ENCODE results near the gene STH. TPM values are rescaled to one million over a fixed set of nuclear protein-coding genes. Genes with fewer than 3 reads are reported as not detected.
"Not testable (repeated sequence)": the region's sequence is repeated elsewhere in the genome, so short reads cannot be mapped to it uniquely, and the experiment has no call there.

STH gene
- total and polyA plus RNA-seq, 2 donors from 2014 or later = not detected

- H3K4me3 ChIP-seq (ENCODE audit: low read length in 3 of 3) = no peak overlapping the region
- DNase-seq (peak in 1 of 5 donors; percentile 70), FAIRE-seq (no peak)
- no peaks in the 10 kb centered on the region for H3K9me3 ChIP-seq (ENCODE audit: control insufficient read depth in 2 of 3, insufficient read depth in 1 of 3, low read length in 3 of 3)
- H3K27ac ChIP-seq (ENCODE audit: low read depth in 2 of 2, low read length in 2 of 2) = no peak overlapping the region
- H3K9ac ChIP-seq (ENCODE audit: low read length in 3 of 3) = no peak overlapping the region
- no peaks in the 10 kb centered on the region for H3K36me3 ChIP-seq (ENCODE audit: control insufficient read depth in 2 of 3, insufficient read depth in 3 of 3, low read length in 3 of 3)
- no peaks in the 10 kb centered on the region for H3K4me1 ChIP-seq (ENCODE audit: control insufficient read depth in 2 of 3, insufficient read depth in 2 of 3, low read depth in 1 of 3, low read length in 3 of 3)
- no peaks in the 10 kb centered on the region for H3K27me3 ChIP-seq (ENCODE audit: control insufficient read depth, insufficient read depth, low read length)
- intact Hi-C loops (cut with DNase I) = no loop called here
- TF ChIP-seq CTCF (IDR thresholded peaks at IDR 0.05; ENCODE audit: borderline replicate concordance, extremely low read depth, insufficient read depth) = no peak
Observed at GRCh38 chr17:46020023-46020761, 21.1 kb downstream of the STH start.

DNA sequence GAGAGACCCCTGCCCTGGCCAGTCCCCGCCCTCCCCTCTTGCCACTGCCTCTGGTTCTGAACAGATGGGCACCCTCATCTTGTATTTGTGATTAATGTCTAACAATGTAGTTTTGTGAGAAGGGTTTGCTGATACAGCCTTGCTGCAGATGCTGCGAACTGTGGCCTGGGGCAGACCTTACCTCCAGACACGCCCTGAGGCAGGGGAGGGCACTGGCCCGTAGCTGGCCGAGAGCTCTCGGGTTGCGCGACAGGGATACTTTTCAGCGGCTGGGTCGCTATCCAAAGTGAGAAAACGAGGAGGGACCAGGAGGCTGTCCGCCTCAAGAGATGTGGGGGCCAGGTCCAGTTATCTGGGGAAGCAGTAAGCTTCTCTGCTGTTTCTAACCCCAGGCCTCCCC is 21.9 kb downstream of the STH start:
- FAIRE-seq (no peak), DNase-seq (peak in 4 of 5 donors; percentile 43 to 64 (median 52))
- Histone ChIP-seq H3K27ac (ENCODE audit: low read depth in 2 of 2, low read length in 2 of 2) (no peak overlapping the region), H3K9ac (ENCODE audit: low read length in 3 of 3) (no peak overlapping the region), H3K27me3 (ENCODE audit: control insufficient read depth, insufficient read depth, low read length) (no peaks in the 10 kb centered on the region), H3K4me3 (ENCODE audit: low read length in 3 of 3) (no peak overlapping the region), H3K36me3 (ENCODE audit: control insufficient read depth in 2 of 3, insufficient read depth in 3 of 3, low read length in 3 of 3) (no peaks in the 10 kb centered on the region), H3K4me1 (ENCODE audit: control insufficient read depth in 2 of 3, insufficient read depth in 2 of 3, low read depth in 1 of 3, low read length in 3 of 3) (no peaks in the 10 kb centered on the region), H3K9me3 (ENCODE audit: control insufficient read depth in 2 of 3, insufficient read depth in 1 of 3, low read length in 3 of 3) (no peaks in the 10 kb centered on the region)
- intact Hi-C loops (cut with DNase I) = no loop called here
- TF ChIP-seq CTCF (IDR thresholded peaks at IDR 0.05; ENCODE audit: borderline replicate concordance, extremely low read depth, insufficient read depth) = no peak

DNA sequence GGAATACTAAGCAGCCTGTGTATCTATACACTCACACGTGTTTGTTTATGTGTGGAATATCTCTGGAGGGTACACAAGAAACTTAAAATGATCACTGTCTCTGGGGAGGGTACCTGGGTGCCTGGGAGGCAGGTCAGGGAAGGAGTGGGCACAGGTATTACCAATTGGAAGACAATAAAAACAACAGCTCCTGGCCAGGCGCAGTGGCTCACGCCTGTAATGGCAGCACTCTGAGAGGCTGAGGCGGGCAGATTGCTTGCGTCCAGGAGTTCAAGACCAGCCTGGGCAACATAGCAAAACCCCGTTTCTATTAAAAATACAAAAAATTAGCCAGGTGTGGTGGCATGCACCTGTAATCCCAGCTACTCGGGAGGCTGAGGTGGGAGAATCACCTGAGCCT is 24.3 kb downstream of the STH start:
- intact Hi-C loops (cut with DNase I); H3K4me3 ChIP-seq (ENCODE audit: low read length in 3 of 3); H3K36me3 ChIP-seq (ENCODE audit: control insufficient read depth in 2 of 3, insufficient read depth in 3 of 3, low read length in 3 of 3); H3K27me3 ChIP-seq (ENCODE audit: control insufficient read depth, insufficient read depth, low read length); H3K27ac ChIP-seq (ENCODE audit: low read depth in 2 of 2, low read length in 2 of 2); FAIRE-seq; H3K9me3 ChIP-seq (ENCODE audit: control insufficient read depth in 2 of 3, insufficient read depth in 1 of 3, low read length in 3 of 3); H3K9ac ChIP-seq (ENCODE audit: low read length in 3 of 3); H3K4me1 ChIP-seq (ENCODE audit: control insufficient read depth in 2 of 3, insufficient read depth in 2 of 3, low read depth in 1 of 3, low read length in 3 of 3): not testable (repeated sequence)
- peak in 1 of 5 donors; percentile 54 for DNase-seq

DNA sequence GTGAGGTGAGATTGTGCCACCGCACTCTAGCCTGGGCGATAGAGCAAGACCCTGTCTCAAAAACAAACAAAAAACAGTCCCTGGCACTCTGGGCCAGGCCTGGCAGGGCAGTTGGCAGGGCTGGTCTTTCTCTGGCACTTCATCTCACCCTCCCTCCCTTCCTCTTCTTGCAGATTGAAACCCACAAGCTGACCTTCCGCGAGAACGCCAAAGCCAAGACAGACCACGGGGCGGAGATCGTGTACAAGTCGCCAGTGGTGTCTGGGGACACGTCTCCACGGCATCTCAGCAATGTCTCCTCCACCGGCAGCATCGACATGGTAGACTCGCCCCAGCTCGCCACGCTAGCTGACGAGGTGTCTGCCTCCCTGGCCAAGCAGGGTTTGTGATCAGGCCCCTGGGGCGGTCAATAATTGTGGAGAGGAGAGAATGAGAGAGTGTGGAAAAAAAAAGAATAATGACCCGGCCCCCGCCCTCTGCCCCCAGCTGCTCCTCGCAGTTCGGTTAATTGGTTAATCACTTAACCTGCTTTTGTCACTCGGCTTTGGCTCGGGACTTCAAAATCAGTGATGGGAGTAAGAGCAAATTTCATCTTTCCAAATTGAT is 24.8 kb downstream of the STH start:
- Histone ChIP-seq H3K4me1 (ENCODE audit: control insufficient read depth in 2 of 3, insufficient read depth in 2 of 3, low read depth in 1 of 3, low read length in 3 of 3) (no peaks in the 10 kb centered on the region), H3K9ac (ENCODE audit: low read length in 3 of 3) (no peak overlapping the region), H3K27ac (ENCODE audit: low read depth in 2 of 2, low read length in 2 of 2) (no peak overlapping the region), H3K4me3 (ENCODE audit: low read length in 3 of 3) (no peak overlapping the region), H3K36me3 (ENCODE audit: control insufficient read depth in 2 of 3, insufficient read depth in 3 of 3, low read length in 3 of 3) (peaks cover 0 to 9% (median 6%) of the 10 kb centered on the region in 3 donors), H3K27me3 (ENCODE audit: control insufficient read depth, insufficient read depth, low read length) (no peaks in the 10 kb centered on the region), H3K9me3 (ENCODE audit: control insufficient read depth in 2 of 3, insufficient read depth in 1 of 3, low read length in 3 of 3) (no peaks in the 10 kb centered on the region)
- DNase-seq (peak in 1 of 5 donors; percentile 56), FAIRE-seq (no peak)
- TF ChIP-seq CTCF (IDR thresholded peaks at IDR 0.05; ENCODE audit: borderline replicate concordance, extremely low read depth, insufficient read depth) = no peak
- intact Hi-C loops (cut with DNase I) = no loop called here
